Activated CD8-positive, alpha-beta T cell treated with anti-CD3 and anti-CD28 coated beads, Interleukin-2, amount 10 ng/mL, durations not matched to agents 7 days and 5 days (primary cell): Measurements from ENCODE around the gene MYO10. TPM values are rescaled to one million over a fixed set of nuclear protein-coding genes. Genes with fewer than 3 reads are reported as not detected.

Source experiments
- ATAC-seq: fragments of 150-1000 bp; cut with Tn5 transposase; one replicate; pipeline ENCODE4 v1.10.0; 2021; ENCODE audit warnings: moderate library complexity
- CTCF ChIA-PET: fragments of 350-600 bp; sonication (Branson Sonifier 250); formaldehyde crosslinking; loops from one replicate; lab custom pipeline; 2021; ENCODE audit warnings: antibody characterized with exemption; lab: Charles Lee
- POLR2A ChIA-PET: fragments of 350-600 bp; sonication (Branson Sonifier 250); formaldehyde crosslinking; loops from one replicate; lab custom pipeline; 2021; ENCODE audit warnings: antibody characterized with exemption; lab: Charles Lee
- DNase-seq: peaks from one replicate; pipeline ENCODE4 v3.0.0-alpha.2; 2020
- H3K27ac Mint-ChIP-seq: one replicate; pipeline ENCODE4 v1.8.0; 2021; ENCODE audit warnings: mild to moderate bottlenecking, mixed read lengths
- H3K27me3 Mint-ChIP-seq: one replicate; pipeline ENCODE4 v1.8.0; 2021; ENCODE audit warnings: low read depth, mixed read lengths
- H3K36me3 Mint-ChIP-seq: one replicate; pipeline ENCODE4 v1.8.0; 2021; ENCODE audit warnings: low read depth, mixed read lengths
- H3K4me1 Mint-ChIP-seq: one replicate; pipeline ENCODE4 v1.8.0; 2021; ENCODE audit warnings: low read depth, mixed read lengths
- H3K4me3 Mint-ChIP-seq: one replicate; pipeline ENCODE4 v1.8.0; 2021; ENCODE audit warnings: mild to moderate bottlenecking, mixed read lengths
- H3K9me3 Mint-ChIP-seq: one replicate; pipeline ENCODE4 v1.8.0; 2022; ENCODE audit warnings: mixed read lengths; ENCODE audit not compliant: insufficient read depth
- total RNA-seq, 2 experiments: library from RNA; stranded (reverse); gene quantifications; one replicate each; pipeline ENCODE4 v1.2.3, GENCODE V29; 2021

The MYO10 gene
- total RNA-seq, 2 experiments from 2014 or later: not detected

- Mint-ChIP-seq H3K27me3 (peaks cover 3% of the 10 kb centered on the region), H3K4me3 (no peak overlapping the region), H3K4me1 (no peaks in the 10 kb centered on the region), H3K36me3 (no peaks in the 10 kb centered on the region), H3K9me3 (no peaks in the 10 kb centered on the region), H3K27ac (no peak overlapping the region)
- ChIA-PET CTCF (no interaction called here), POLR2A (no interaction called here)
- ATAC-seq (no peak), DNase-seq (no peak)
Measured at GRCh38 chr5:16809395-16810207, 126.5 kb downstream of the MYO10 start.

GRCh38 chr5:16809010-16809394 is 127.1 kb downstream of the MYO10 start:
- H3K27me3 Mint-ChIP-seq: peaks cover 3% of the 10 kb centered on the region
- CTCF ChIA-PET: no interaction called here
- H3K36me3 Mint-ChIP-seq: no peaks in the 10 kb centered on the region
- H3K4me3 Mint-ChIP-seq: no peak overlapping the region
- no peak overlapping the region for H3K27ac Mint-ChIP-seq
- ATAC-seq (no peak), DNase-seq (no peak)
- no peaks in the 10 kb centered on the region for H3K9me3 Mint-ChIP-seq
- POLR2A ChIA-PET: no interaction called here
- H3K4me1 Mint-ChIP-seq: no peaks in the 10 kb centered on the region

GRCh38 chr5:16808021-16808420 is 128.1 kb downstream of the MYO10 start:
- Mint-ChIP-seq H3K27me3 (peaks cover 3% of the 10 kb centered on the region), H3K4me3 (no peak overlapping the region), H3K9me3 (no peaks in the 10 kb centered on the region), H3K27ac (no peak overlapping the region), H3K4me1 (no peaks in the 10 kb centered on the region), H3K36me3 (no peaks in the 10 kb centered on the region)
- no peak for ATAC-seq
- ChIA-PET POLR2A (no interaction called here), CTCF (no interaction called here)
- DNase-seq: no peak

GRCh38 chr5:16807547-16807864 is 128.6 kb downstream of the MYO10 start:
- no peak for ATAC-seq
- no peaks in the 10 kb centered on the region for H3K36me3 Mint-ChIP-seq
- no peak overlapping the region for H3K4me3 Mint-ChIP-seq
- ChIA-PET CTCF (no interaction called here), POLR2A (no interaction called here)
- no peaks in the 10 kb centered on the region for H3K4me1 Mint-ChIP-seq
- peaks cover 3% of the 10 kb centered on the region for H3K27me3 Mint-ChIP-seq
- no peak overlapping the region for H3K27ac Mint-ChIP-seq
- no peak for DNase-seq
- no peaks in the 10 kb centered on the region for H3K9me3 Mint-ChIP-seq

- POLR2A ChIA-PET: no interaction called here
- H3K36me3 Mint-ChIP-seq: no peaks in the 10 kb centered on the region
- CTCF ChIA-PET: no interaction called here
- no peaks in the 10 kb centered on the region for H3K9me3 Mint-ChIP-seq
- H3K4me3 Mint-ChIP-seq: no peak overlapping the region
- H3K4me1 Mint-ChIP-seq: no peaks in the 10 kb centered on the region
- DNase-seq: no peak
- no peak overlapping the region for H3K27ac Mint-ChIP-seq
- H3K27me3 Mint-ChIP-seq: peaks cover 3% of the 10 kb centered on the region
- ATAC-seq: no peak
Measured at GRCh38 chr5:16806711-16807546, 129.2 kb downstream of the MYO10 start.

GRCh38 chr5:16805486-16805885 is 130.6 kb downstream of the MYO10 start:
- CTCF ChIA-PET: no interaction called here
- H3K9me3 Mint-ChIP-seq: no peaks in the 10 kb centered on the region

GRCh38 chr5:16803831-16804230 is 132.3 kb downstream of the MYO10 start:
- Mint-ChIP-seq H3K9me3 (no peaks in the 10 kb centered on the region), H3K27me3 (peaks cover 3% of the 10 kb centered on the region), H3K36me3 (no peaks in the 10 kb centered on the region), H3K4me1 (no peaks in the 10 kb centered on the region), H3K27ac (no peak overlapping the region), H3K4me3 (no peak overlapping the region)
- ATAC-seq (no peak), DNase-seq (no peak)
- ChIA-PET POLR2A (no interaction called here), CTCF (no interaction called here)

More at GRCh38 chr5:16805486-16805885, 130.6 kb downstream of the MYO10 start:
- Mint-ChIP-seq H3K4me1 (no peaks in the 10 kb centered on the region), H3K36me3 (no peaks in the 10 kb centered on the region), H3K27ac (no peak overlapping the region), H3K4me3 (no peak overlapping the region), H3K27me3 (peaks cover 3% of the 10 kb centered on the region)
- DNase-seq: no peak
- ATAC-seq: no peak
- POLR2A ChIA-PET: no interaction called here

GRCh38 chr5:16800477-16800876 is 135.6 kb downstream of the MYO10 start:
- Mint-ChIP-seq H3K9me3 (no peaks in the 10 kb centered on the region), H3K4me3 (no peak overlapping the region), H3K27ac (no peak overlapping the region), H3K27me3 (no peaks in the 10 kb centered on the region), H3K36me3 (no peaks in the 10 kb centered on the region), H3K4me1 (no peaks in the 10 kb centered on the region)
- ATAC-seq (no peak), DNase-seq (no peak)
- ChIA-PET CTCF (interaction anchor here (0.9 kb wide), 1 partner anchor 390 kb away, joined by 3 read pairs; no protein-coding TSS in a partner anchor), POLR2A (no interaction called here)

- Mint-ChIP-seq H3K27me3 (no peaks in the 10 kb centered on the region), H3K4me1 (no peaks in the 10 kb centered on the region), H3K4me3 (no peak overlapping the region), H3K36me3 (no peaks in the 10 kb centered on the region), H3K9me3 (no peaks in the 10 kb centered on the region), H3K27ac (no peak overlapping the region)
- ChIA-PET CTCF (interaction anchor here (1.0 kb wide), 1 partner anchor 390 kb away, joined by 3 read pairs; no protein-coding TSS in a partner anchor), POLR2A (no interaction called here)
- DNase-seq: no peak
- no peak for ATAC-seq
Measured at GRCh38 chr5:16799796-16800195, 136.3 kb downstream of the MYO10 start.

- POLR2A ChIA-PET: no interaction called here
- Mint-ChIP-seq H3K4me1 (no peaks in the 10 kb centered on the region), H3K27ac (no peak overlapping the region), H3K36me3 (no peaks in the 10 kb centered on the region), H3K9me3 (no peaks in the 10 kb centered on the region), H3K27me3 (no peaks in the 10 kb centered on the region), H3K4me3 (no peak overlapping the region)
- DNase-seq: no peak
- ATAC-seq: no peak
- CTCF ChIA-PET: no interaction called here
Measured at GRCh38 chr5:16797951-16798350, 138.1 kb downstream of the MYO10 start.

GRCh38 chr5:16794269-16794913 is 141.7 kb downstream of the MYO10 start:
- DNase-seq (no peak), ATAC-seq (no peak)
- CTCF ChIA-PET: no interaction called here
- Mint-ChIP-seq H3K9me3 (no peaks in the 10 kb centered on the region), H3K27ac (no peak overlapping the region), H3K4me3 (no peak overlapping the region), H3K4me1 (no peaks in the 10 kb centered on the region), H3K36me3 (no peaks in the 10 kb centered on the region), H3K27me3 (peaks cover 2% of the 10 kb centered on the region)
- POLR2A ChIA-PET: no interaction called here
